Omental fat pad (tissue), 4 donors: ENCODE results near the gene C1QL1. TPM values are rescaled to one million over a fixed set of nuclear protein-coding genes. Genes with fewer than 3 reads are reported as not detected.
A peak's percentile ranks its signal among the peaks of the same experiment; 100 is the strongest.

Experiments
- ATAC-seq: fragments of 150-250 bp; one replicate; pipeline ENCODE4 v1.9.1; 2016; ENCODE audit warnings: mild to moderate bottlenecking, moderate library complexity; ENCODE audit not compliant: low FRiP score
- DNase-seq: peaks from one replicate; pipeline ENCODE4 v3.0.0-alpha.2; 2019; ENCODE audit warnings: low spot score
- CTCF ChIP-seq, 3 donors: fragments of 450-650 bp; IDR thresholded peaks; one replicate each; pipeline ENCODE4 v1.5.1; 2016 to 2017; ENCODE audit warnings: antibody characterized with exemption in 3 of 3, mild to moderate bottlenecking in 3 of 3, moderate library complexity in 2 of 3
- total RNA-seq, 4 donors: library from RNA; depleted of rRNA; stranded (reverse); fragments of >200 nt; gene quantifications; one replicate each; pipeline ENCODE4 v1.1.0, GENCODE V29; 2016

C1QL1 gene
- total RNA-seq, 4 donors from 2014 or later, result 9.2 to 24.2 (median 10.4) TPM; not detected in 1

- TF ChIP-seq CTCF (IDR thresholded peaks at IDR 0.05), result no peak
- DNase-seq (no peak), ATAC-seq (peak; percentile 60)
Observed at GRCh38 chr17:44971776-44972483, 3.8 kb upstream of the C1QL1 start.

DNA sequence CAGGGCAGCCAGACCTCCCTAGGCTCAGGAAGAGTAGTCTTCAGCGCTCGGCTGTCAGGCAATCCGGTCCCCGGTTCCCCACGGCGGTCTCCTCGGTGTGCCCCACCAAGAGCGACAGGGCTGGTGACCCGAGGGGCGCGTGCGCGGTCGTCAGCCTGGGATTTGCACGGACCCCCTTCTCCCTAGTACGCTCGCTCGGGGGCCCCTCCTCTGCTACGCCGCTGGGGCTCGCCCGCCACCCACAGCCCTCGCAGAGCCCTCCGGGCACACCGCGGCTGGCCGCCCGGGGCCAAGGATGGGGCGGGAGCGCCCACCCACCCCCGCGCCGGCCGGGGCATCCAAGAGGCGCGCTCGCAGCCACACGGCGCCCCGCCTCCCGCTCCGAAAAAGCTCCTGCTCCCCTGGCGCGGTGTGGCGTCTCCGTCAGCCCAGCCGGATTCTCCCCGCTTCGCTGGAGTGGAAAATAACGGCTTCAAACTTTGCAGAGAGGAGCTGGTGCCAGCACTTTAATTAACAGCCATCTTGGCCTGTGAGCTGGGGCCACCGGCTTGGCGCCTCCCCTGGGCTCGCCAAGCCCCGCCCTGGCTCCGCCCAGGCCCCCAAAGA, 2.1 kb upstream of the C1QL1 start:
- TF ChIP-seq CTCF (IDR thresholded peaks at IDR 0.05), result no peak
- DNase-seq, result no peak

GRCh38 chr17:44969144-44969780, 1.2 kb upstream of the C1QL1 start:
- no peak for TF ChIP-seq CTCF (IDR thresholded peaks at IDR 0.05)

More for the DNA sequence above, 2.1 kb upstream of the C1QL1 start:
- ATAC-seq, result peak; percentile 4

DNA sequence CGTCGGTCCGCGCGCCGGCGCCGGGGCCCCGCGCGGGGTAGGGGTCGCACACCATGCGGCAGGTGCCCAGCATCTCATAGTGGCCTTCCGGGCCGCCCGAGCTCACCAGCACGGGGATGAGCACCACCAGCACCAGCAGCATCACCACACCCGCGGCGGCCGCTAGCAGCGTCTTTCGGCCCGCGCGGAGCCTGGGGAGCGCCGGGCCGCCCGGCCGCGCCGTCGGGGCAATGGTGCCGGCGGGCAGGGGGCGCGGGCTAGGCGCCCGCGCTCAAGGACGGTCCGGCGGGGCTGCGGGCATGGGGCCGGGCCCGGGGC, 237 bp downstream of the C1QL1 start:
- DNase-seq (no peak), ATAC-seq (no peak)
- no peak for TF ChIP-seq CTCF (IDR thresholded peaks at IDR 0.05)

More at GRCh38 chr17:44969144-44969780, 1.2 kb upstream of the C1QL1 start:
- DNase-seq (no peak), ATAC-seq (no peak)

- TF ChIP-seq CTCF (IDR thresholded peaks at IDR 0.05), result no peak
- no peak for ATAC-seq
- no peak for DNase-seq
Observed at GRCh38 chr17:44967026-44967906, 837 bp downstream of the C1QL1 start.

GRCh38 chr17:44966348-44967025, 1.6 kb downstream of the C1QL1 start:
- DNase-seq, result no peak
- no peak for ATAC-seq
- no peak for TF ChIP-seq CTCF (IDR thresholded peaks at IDR 0.05)
